GM23338 (cell line): ENCODE results near the gene C6orf47. TPM values are rescaled to one million over a fixed set of nuclear protein-coding genes. Genes with fewer than 3 reads are reported as not detected.

Experiments
- ATAC-seq: fragments of 200-7000 bp; cut with Tn5 transposase; 3 replicates; pipeline ENCODE4 v1.9.1; 2020
- DNase-seq: peaks from one replicate; pipeline ENCODE4 v3.0.0-alpha.2; 2015; ENCODE audit warnings: low spot score
- H2AFZ ChIP-seq: fragments of 200-600 bp; sonication (generic); 2 replicates; pipeline ENCODE4 v1.8.0; 2016; ENCODE audit warnings: antibody characterized with exemption, mild to moderate bottlenecking, moderate library complexity
- H3F3A ChIP-seq: fragments of 200-600 bp; sonication (generic); replicated peaks from 2 replicates; pipeline ENCODE4 v1.8.0; 2017; ENCODE audit warnings: antibody characterized with exemption, mixed run types, low read depth
- H3K27ac ChIP-seq: fragments of 200-600 bp; sonication (generic); 2 replicates; pipeline ENCODE4 v1.6.1; 2016; ENCODE audit warnings: low read depth
- H3K27me3 ChIP-seq: fragments of 200-600 bp; sonication (generic); 2 replicates; pipeline ENCODE4 v1.8.0; 2016; ENCODE audit warnings: mild to moderate bottlenecking, mixed run types, moderate library complexity; ENCODE audit not compliant: insufficient read depth
- H3K36me3 ChIP-seq: fragments of 200-600 bp; sonication (generic); 2 replicates; pipeline ENCODE4 v1.8.0; 2016; ENCODE audit warnings: mild to moderate bottlenecking; ENCODE audit not compliant: insufficient read depth
- H3K4me1 ChIP-seq: fragments of 200-600 bp; sonication (generic); 2 replicates; pipeline ENCODE4 v1.8.0; 2016; ENCODE audit warnings: mild to moderate bottlenecking, moderate library complexity; ENCODE audit not compliant: insufficient read depth
- H3K4me2 ChIP-seq: fragments of 200-600 bp; sonication (generic); 2 replicates; pipeline ENCODE4 v1.7.1; 2017; ENCODE audit warnings: mixed run types
- H3K4me3 ChIP-seq: fragments of 200-600 bp; sonication (generic); 2 replicates; pipeline ENCODE4 v1.6.1; 2016; ENCODE audit warnings: mixed run types
- H3K79me2 ChIP-seq: fragments of 200-600 bp; sonication (generic); replicated peaks from 2 replicates; pipeline ENCODE4 v1.8.0; 2017; ENCODE audit warnings: mild to moderate bottlenecking; ENCODE audit not compliant: insufficient read depth
- H3K9me2 ChIP-seq: fragments of 200-600 bp; sonication (generic); 2 replicates; pipeline ENCODE4 v1.8.0; 2017; ENCODE audit not compliant: insufficient read depth
- H4K20me1 ChIP-seq: fragments of 200-600 bp; sonication (generic); replicated peaks from 2 replicates; pipeline ENCODE4 v1.8.0; 2017; ENCODE audit warnings: mild to moderate bottlenecking; ENCODE audit not compliant: insufficient read depth
- H3K27ac Mint-ChIP-seq: 2 replicates; pipeline ENCODE4 v1.8.0; 2020; ENCODE audit warnings: inconsistent platforms, mild to moderate bottlenecking, moderate library complexity, mixed read lengths
- H3K27me3 Mint-ChIP-seq: 3 replicates; pipeline ENCODE4 v1.8.0; 2022; ENCODE audit warnings: low read depth, mild to moderate bottlenecking, moderate library complexity, mixed read lengths, inconsistent platforms; ENCODE audit not compliant: insufficient read depth, poor library complexity
- H3K36me3 Mint-ChIP-seq: 3 replicates; pipeline ENCODE4 v1.8.0; 2021; ENCODE audit warnings: low read depth, mild to moderate bottlenecking, inconsistent platforms, moderate library complexity, mixed read lengths
- H3K4me1 Mint-ChIP-seq: 3 replicates; pipeline ENCODE4 v1.8.0; 2020; ENCODE audit warnings: mild to moderate bottlenecking, inconsistent platforms, mixed read lengths
- H3K4me3 Mint-ChIP-seq: 3 replicates; pipeline ENCODE4 v1.8.0; 2021; ENCODE audit warnings: moderate library complexity, mild to moderate bottlenecking, inconsistent platforms, mixed read lengths
- H3K9me3 Mint-ChIP-seq: 3 replicates; pipeline ENCODE4 v1.8.0; 2020; ENCODE audit warnings: moderate library complexity, mild to moderate bottlenecking, inconsistent platforms, mixed read lengths
- CREB1 ChIP-seq: fragments of 250-450 bp; sonication (Bioruptor Pico); IDR thresholded peaks from 2 replicates; pipeline ENCODE4 v1.5.0; 2020; ENCODE audit warnings: low read depth, mild to moderate bottlenecking, moderate library complexity
- EZH2 ChIP-seq: fragments of 200-600 bp; sonication (generic); IDR thresholded peaks from one replicate; pipeline ENCODE4 v1.8.0; 2017; ENCODE audit warnings: antibody characterized with exemption, mild to moderate bottlenecking, low read depth; ENCODE audit not compliant: unreplicated experiment
- EZH2phosphoT487 ChIP-seq: fragments of 200-600 bp; sonication (generic); IDR thresholded peaks from one replicate; pipeline ENCODE4 v1.8.1; 2018; ENCODE audit warnings: antibody characterized with exemption; ENCODE audit not compliant: unreplicated experiment
- JUNB ChIP-seq: IDR thresholded peaks from one replicate; pipeline ENCODE4 v1.6.1; 2016; ENCODE audit warnings: antibody characterized with exemption; ENCODE audit not compliant: unreplicated experiment
- NANOG ChIP-seq: IDR thresholded peaks from 2 replicates; pipeline ENCODE4 v1.6.1; 2016; ENCODE audit warnings: antibody characterized with exemption, borderline replicate concordance
- POLR2AphosphoS5 ChIP-seq: IDR thresholded peaks from 2 replicates; pipeline ENCODE4 v1.6.1; 2016; ENCODE audit warnings: antibody characterized with exemption, low read depth
- STAT1 ChIP-seq: IDR thresholded peaks from one replicate; pipeline ENCODE4 v1.6.1; 2016; ENCODE audit warnings: antibody characterized with exemption; ENCODE audit not compliant: unreplicated experiment
- ZNF114 ChIP-seq: fragments of 250-450 bp; sonication (Bioruptor Pico); IDR thresholded peaks from 2 replicates; pipeline ENCODE4 v1.5.0; 2020; ENCODE audit warnings: mild to moderate bottlenecking, moderate library complexity
- ZNF331 ChIP-seq: fragments of 250-450 bp; sonication (Bioruptor Pico); IDR thresholded peaks from 2 replicates; pipeline ENCODE4 v1.5.0; 2020; ENCODE audit warnings: low read depth, mild to moderate bottlenecking, moderate library complexity
- polyA plus RNA-seq: library from polyadenylated mRNA; unstranded; fragments of >200 nt; fragmentation: Nextera tagmentation; extraction: Ambion mirVana; gene quantifications from 2 replicates; pipeline ENCODE4 v1.2.1, GENCODE V29; 2016
- total RNA-seq: library from RNA; depleted of rRNA; stranded (reverse); fragments of >200 nt; shearing (Covaris generic); gene quantifications from 2 replicates; pipeline ENCODE4 v1.2.3, GENCODE V29; 2014
- TF ChIP-seq, protein P1 (sequence below): fragments of 250-450 bp; sonication (Bioruptor Pico); IDR thresholded peaks from 2 replicates; pipeline ENCODE4 v1.5.0; 2020; ENCODE audit warnings: mild to moderate bottlenecking, moderate library complexity
- TF ChIP-seq, protein P2 (sequence below): IDR thresholded peaks from 2 replicates; pipeline ENCODE4 v1.6.1; 2016; ENCODE audit warnings: antibody characterized with exemption
- TF ChIP-seq, protein P3 (sequence below): IDR thresholded peaks from one replicate; pipeline ENCODE4 v1.6.1; 2018; ENCODE audit warnings: antibody characterized with exemption; ENCODE audit not compliant: unreplicated experiment
- TF ChIP-seq, protein P4 (sequence below), 2 experiments: fragments of 200-600 bp in 1 of 2; sonication (generic) in 1 of 2; conservative IDR thresholded peaks; 2 replicates each; pipeline versions ENCODE4 v1.5.1 to v1.6.1; 2016 to 2017; ENCODE audit warnings: antibody characterized with exemption in 2 of 2, low read depth in 2 of 2, mild to moderate bottlenecking in 2 of 2, moderate library complexity in 1 of 2

The C6orf47 gene
- total and polyA plus RNA-seq, 2 experiments from 2014 or later = 9.4 to 12.8 TPM

DNA sequence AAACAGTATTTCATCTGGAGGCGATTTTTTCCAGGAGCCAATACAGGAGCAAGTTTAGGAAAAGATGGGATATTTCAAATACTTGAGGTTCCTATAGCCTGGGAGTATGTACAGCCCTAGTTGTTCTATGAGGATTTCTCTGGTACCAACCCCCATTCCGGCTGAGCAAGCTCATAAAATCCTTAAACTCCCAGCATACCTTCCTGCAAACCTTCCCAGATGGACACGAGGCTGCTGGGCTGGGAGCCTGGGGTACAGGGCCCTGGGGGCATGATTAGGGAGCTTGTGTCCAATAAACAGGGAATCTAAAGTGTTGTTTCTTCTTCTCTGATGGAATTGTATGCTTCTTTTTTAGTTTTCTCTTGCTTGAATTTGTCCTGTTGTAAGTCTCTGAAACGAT is 38.6 kb downstream of the C6orf47 start:
- no peaks in the 10 kb centered on the region for H3K27me3 ChIP-seq
- Mint-ChIP-seq H3K4me3 (peak overlapping the region; percentile 94), H3K4me1 (peaks cover 9% of the 10 kb centered on the region), H3K36me3 (peaks cover 68% of the 10 kb centered on the region), H3K27me3 (peaks cover 26% of the 10 kb centered on the region), H3K9me3 (peaks cover 6% of the 10 kb centered on the region), H3K27ac (peak overlapping the region; percentile 99)
- ATAC-seq = no peak
- H3K9me2 ChIP-seq = no peaks in the 10 kb centered on the region
- peak overlapping the region; percentile 100; the same call in 1 of the 2 replicates for H3K27ac ChIP-seq
- peaks cover 36% of the 10 kb centered on the region for H3F3A ChIP-seq
- H3K4me2 ChIP-seq = peak overlapping the region; percentile 99
- DNase-seq = no peak
- H2AFZ ChIP-seq = no peak overlapping the region
- peaks cover 45% of the 10 kb centered on the region for H3K36me3 ChIP-seq
- TF ChIP-seq NANOG = no peak
- TF ChIP-seq, protein P1, sequence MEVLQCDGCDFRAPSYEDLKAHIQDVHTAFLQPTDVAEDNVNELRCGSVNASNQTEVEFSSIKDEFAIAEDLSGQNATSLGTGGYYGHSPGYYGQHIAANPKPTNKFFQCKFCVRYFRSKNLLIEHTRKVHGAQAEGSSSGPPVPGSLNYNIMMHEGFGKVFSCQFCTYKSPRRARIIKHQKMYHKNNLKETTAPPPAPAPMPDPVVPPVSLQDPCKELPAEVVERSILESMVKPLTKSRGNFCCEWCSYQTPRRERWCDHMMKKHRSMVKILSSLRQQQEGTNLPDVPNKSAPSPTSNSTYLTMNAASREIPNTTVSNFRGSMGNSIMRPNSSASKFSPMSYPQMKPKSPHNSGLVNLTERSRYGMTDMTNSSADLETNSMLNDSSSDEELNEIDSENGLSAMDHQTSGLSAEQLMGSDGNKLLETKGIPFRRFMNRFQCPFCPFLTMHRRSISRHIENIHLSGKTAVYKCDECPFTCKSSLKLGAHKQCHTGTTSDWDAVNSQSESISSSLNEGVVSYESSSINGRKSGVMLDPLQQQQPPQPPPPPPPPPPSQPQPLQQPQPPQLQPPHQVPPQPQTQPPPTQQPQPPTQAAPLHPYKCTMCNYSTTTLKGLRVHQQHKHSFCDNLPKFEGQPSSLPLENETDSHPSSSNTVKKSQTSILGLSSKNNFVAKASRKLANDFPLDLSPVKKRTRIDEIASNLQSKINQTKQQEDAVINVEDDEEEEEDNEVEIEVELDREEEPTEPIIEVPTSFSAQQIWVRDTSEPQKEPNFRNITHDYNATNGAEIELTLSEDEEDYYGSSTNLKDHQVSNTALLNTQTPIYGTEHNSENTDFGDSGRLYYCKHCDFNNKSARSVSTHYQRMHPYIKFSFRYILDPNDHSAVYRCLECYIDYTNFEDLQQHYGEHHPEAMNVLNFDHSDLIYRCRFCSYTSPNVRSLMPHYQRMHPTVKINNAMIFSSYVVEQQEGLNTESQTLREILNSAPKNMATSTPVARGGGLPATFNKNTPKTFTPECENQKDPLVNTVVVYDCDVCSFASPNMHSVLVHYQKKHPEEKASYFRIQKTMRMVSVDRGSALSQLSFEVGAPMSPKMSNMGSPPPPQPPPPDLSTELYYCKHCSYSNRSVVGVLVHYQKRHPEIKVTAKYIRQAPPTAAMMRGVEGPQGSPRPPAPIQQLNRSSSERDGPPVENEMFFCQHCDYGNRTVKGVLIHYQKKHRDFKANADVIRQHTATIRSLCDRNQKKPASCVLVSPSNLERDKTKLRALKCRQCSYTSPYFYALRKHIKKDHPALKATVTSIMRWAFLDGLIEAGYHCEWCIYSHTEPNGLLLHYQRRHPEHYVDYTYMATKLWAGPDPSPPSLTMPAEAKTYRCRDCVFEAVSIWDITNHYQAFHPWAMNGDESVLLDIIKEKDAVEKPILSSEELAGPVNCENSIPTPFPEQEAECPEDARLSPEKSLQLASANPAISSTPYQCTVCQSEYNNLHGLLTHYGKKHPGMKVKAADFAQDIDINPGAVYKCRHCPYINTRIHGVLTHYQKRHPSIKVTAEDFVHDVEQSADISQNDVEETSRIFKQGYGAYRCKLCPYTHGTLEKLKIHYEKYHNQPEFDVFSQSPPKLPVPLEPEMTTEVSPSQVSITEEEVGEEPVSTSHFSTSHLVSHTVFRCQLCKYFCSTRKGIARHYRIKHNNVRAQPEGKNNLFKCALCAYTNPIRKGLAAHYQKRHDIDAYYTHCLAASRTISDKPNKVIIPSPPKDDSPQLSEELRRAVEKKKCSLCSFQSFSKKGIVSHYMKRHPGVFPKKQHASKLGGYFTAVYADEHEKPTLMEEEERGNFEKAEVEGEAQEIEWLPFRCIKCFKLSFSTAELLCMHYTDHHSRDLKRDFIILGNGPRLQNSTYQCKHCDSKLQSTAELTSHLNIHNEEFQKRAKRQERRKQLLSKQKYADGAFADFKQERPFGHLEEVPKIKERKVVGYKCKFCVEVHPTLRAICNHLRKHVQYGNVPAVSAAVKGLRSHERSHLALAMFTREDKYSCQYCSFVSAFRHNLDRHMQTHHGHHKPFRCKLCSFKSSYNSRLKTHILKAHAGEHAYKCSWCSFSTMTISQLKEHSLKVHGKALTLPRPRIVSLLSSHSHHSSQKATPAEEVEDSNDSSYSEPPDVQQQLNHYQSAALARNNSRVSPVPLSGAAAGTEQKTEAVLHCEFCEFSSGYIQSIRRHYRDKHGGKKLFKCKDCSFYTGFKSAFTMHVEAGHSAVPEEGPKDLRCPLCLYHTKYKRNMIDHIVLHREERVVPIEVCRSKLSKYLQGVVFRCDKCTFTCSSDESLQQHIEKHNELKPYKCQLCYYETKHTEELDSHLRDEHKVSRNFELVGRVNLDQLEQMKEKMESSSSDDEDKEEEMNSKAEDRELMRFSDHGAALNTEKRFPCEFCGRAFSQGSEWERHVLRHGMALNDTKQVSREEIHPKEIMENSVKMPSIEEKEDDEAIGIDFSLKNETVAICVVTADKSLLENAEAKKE (CRISPR knock-in tag) = no peak
- TF ChIP-seq JUNB = no peak
- TF ChIP-seq ZNF331 (CRISPR knock-in tag) = no peak
- no peak for TF ChIP-seq EZH2
- TF ChIP-seq STAT1 = no peak
- TF ChIP-seq, protein P2, sequence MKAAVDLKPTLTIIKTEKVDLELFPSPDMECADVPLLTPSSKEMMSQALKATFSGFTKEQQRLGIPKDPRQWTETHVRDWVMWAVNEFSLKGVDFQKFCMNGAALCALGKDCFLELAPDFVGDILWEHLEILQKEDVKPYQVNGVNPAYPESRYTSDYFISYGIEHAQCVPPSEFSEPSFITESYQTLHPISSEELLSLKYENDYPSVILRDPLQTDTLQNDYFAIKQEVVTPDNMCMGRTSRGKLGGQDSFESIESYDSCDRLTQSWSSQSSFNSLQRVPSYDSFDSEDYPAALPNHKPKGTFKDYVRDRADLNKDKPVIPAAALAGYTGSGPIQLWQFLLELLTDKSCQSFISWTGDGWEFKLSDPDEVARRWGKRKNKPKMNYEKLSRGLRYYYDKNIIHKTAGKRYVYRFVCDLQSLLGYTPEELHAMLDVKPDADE = no peak
- TF ChIP-seq EZH2phosphoT487 = no peak
- TF ChIP-seq ZNF114 (CRISPR knock-in tag) = no peak
- TF ChIP-seq, protein P3, sequence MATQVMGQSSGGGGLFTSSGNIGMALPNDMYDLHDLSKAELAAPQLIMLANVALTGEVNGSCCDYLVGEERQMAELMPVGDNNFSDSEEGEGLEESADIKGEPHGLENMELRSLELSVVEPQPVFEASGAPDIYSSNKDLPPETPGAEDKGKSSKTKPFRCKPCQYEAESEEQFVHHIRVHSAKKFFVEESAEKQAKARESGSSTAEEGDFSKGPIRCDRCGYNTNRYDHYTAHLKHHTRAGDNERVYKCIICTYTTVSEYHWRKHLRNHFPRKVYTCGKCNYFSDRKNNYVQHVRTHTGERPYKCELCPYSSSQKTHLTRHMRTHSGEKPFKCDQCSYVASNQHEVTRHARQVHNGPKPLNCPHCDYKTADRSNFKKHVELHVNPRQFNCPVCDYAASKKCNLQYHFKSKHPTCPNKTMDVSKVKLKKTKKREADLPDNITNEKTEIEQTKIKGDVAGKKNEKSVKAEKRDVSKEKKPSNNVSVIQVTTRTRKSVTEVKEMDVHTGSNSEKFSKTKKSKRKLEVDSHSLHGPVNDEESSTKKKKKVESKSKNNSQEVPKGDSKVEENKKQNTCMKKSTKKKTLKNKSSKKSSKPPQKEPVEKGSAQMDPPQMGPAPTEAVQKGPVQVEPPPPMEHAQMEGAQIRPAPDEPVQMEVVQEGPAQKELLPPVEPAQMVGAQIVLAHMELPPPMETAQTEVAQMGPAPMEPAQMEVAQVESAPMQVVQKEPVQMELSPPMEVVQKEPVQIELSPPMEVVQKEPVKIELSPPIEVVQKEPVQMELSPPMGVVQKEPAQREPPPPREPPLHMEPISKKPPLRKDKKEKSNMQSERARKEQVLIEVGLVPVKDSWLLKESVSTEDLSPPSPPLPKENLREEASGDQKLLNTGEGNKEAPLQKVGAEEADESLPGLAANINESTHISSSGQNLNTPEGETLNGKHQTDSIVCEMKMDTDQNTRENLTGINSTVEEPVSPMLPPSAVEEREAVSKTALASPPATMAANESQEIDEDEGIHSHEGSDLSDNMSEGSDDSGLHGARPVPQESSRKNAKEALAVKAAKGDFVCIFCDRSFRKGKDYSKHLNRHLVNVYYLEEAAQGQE = no peak
- TF ChIP-seq, protein P4, sequence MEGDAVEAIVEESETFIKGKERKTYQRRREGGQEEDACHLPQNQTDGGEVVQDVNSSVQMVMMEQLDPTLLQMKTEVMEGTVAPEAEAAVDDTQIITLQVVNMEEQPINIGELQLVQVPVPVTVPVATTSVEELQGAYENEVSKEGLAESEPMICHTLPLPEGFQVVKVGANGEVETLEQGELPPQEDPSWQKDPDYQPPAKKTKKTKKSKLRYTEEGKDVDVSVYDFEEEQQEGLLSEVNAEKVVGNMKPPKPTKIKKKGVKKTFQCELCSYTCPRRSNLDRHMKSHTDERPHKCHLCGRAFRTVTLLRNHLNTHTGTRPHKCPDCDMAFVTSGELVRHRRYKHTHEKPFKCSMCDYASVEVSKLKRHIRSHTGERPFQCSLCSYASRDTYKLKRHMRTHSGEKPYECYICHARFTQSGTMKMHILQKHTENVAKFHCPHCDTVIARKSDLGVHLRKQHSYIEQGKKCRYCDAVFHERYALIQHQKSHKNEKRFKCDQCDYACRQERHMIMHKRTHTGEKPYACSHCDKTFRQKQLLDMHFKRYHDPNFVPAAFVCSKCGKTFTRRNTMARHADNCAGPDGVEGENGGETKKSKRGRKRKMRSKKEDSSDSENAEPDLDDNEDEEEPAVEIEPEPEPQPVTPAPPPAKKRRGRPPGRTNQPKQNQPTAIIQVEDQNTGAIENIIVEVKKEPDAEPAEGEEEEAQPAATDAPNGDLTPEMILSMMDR (conservative IDR thresholded peaks at IDR 0.05; ENCODE audit: low read depth in 2 of 2) = no peak
- TF ChIP-seq POLR2AphosphoS5 = no peak
- TF ChIP-seq CREB1 = no peak
- peaks cover 15% of the 10 kb centered on the region for H3K4me1 ChIP-seq
- peak overlapping the region; percentile 100 for H3K4me3 ChIP-seq
- H4K20me1 ChIP-seq = peaks cover 36% of the 10 kb centered on the region
- H3K79me2 ChIP-seq = peaks cover 54% of the 10 kb centered on the region
